Transverse colon (tissue), 4 donors: ENCODE results near the gene LSAMP. TPM values are rescaled to one million over a fixed set of nuclear protein-coding genes. Genes with fewer than 3 reads are reported as not detected.

ENCODE experiments used
- DNase-seq: peaks from one replicate; pipeline ENCODE4 v3.0.0-alpha.2; 2019
- H3K27ac ChIP-seq, 4 donors: fragments of 200-600 bp; sonication (generic); 2 replicates each; pipeline ENCODE4 v1.5.1; 2016 to 2018; ENCODE audit warnings: inconsistent platforms in 4 of 4
- H3K27me3 ChIP-seq: fragments of 200-600 bp; sonication (generic); 2 replicates; pipeline ENCODE4 v1.5.1; 2017; ENCODE audit warnings: inconsistent platforms
- H3K36me3 ChIP-seq, 4 donors: fragments of 200-600 bp; sonication (generic); 2 replicates each; pipeline ENCODE4 v1.5.1; 2017 to 2019; ENCODE audit warnings: inconsistent platforms in 4 of 4
- H3K4me1 ChIP-seq, 4 donors: fragments of 200-600 bp; sonication (generic); 2 replicates each; pipeline ENCODE4 v1.5.1; 2017 to 2020; ENCODE audit warnings: inconsistent platforms in 4 of 4
- H3K4me3 ChIP-seq, 4 donors: fragments of 200-600 bp; sonication (generic); 1 replicate in 1 of 4; 2 replicates in 3 of 4; pipeline versions ENCODE4 v1.5.1 to v1.6.1; 2017 to 2019; ENCODE audit warnings: inconsistent platforms in 4 of 4
- H3K9me3 ChIP-seq, 2 donors: fragments of 200-600 bp; sonication (generic); 2 replicates each; pipeline ENCODE4 v1.5.1; 2017 to 2019; ENCODE audit warnings: inconsistent platforms in 2 of 2
- CTCF ChIP-seq, 5 experiments: fragments of 200-600 bp in 3 of 5; fragments of 450-650 bp in 2 of 5; sonication (generic) in 3 of 5; IDR thresholded peaks; 1 replicate in 2 of 5; 2 replicates in 3 of 5; pipeline ENCODE4 v1.5.1; 2016 to 2017; ENCODE audit warnings: antibody characterized with exemption in 5 of 5, inconsistent platforms in 3 of 5, mild to moderate bottlenecking in 2 of 5, moderate library complexity in 1 of 5
- EP300 ChIP-seq: sonication (generic); formaldehyde crosslinking; IDR thresholded peaks from one replicate; pipeline ENCODE4 v1.6.1; 2017; ENCODE audit warnings: antibody characterized with exemption, low read depth
- POLR2A ChIP-seq: fragments of 450-650 bp; IDR thresholded peaks from one replicate; pipeline ENCODE4 v1.6.1; 2016; ENCODE audit warnings: antibody characterized with exemption, mild to moderate bottlenecking, moderate library complexity
- POLR2AphosphoS5 ChIP-seq, 3 donors: sonication (generic); formaldehyde crosslinking; IDR thresholded peaks; one replicate each; pipeline ENCODE4 v1.6.1; 2016; ENCODE audit warnings: antibody characterized with exemption in 3 of 3
- whole genome bisulfite sequencing, 2 donors: methylation state at CpG; one replicate each; pipeline ENCODE4 v1.1.5; 2018; ENCODE audit warnings: low coverage in 1 of 2; 5-methylcytosine and 5-hydroxymethylcytosine counted together
- in situ Hi-C, 4 donors: fragments of 200-750 bp; cut with MboI; loops; one replicate each; pipeline versions ENCODE4 v1.15.0 to v1.15.1; 2017; ENCODE audit warnings: low sequenced_read_pairs in 3 of 4, low pct_ligation_motif_present in 1 of 4, low pct_unique_long_range_greater_than_20kb in 1 of 4
- intact Hi-C: fragments of 100-400 bp; cut with DNase I; formaldehyde crosslinking; loops from one replicate; pipeline ENCODE4 v1.15.1; 2023; ENCODE audit warnings: low total_unique reads
- total RNA-seq, 4 donors: library from RNA; depleted of rRNA; stranded (reverse); fragments of >200 nt; gene quantifications; one replicate each; pipeline ENCODE4 v1.1.0, GENCODE V29; 2016

Gene LSAMP
- total RNA-seq, 4 donors from 2014 or later = 3.4 to 8.2 (median 5.4) TPM

GRCh38 chr3:116139641-116140040, 305.6 kb downstream of the LSAMP start:
- no peak for TF ChIP-seq EP300
- TF ChIP-seq POLR2AphosphoS5 (IDR thresholded peaks at IDR 0.05) = no peak
- no peak for TF ChIP-seq CTCF (IDR thresholded peaks at IDR 0.05)
- no peak for TF ChIP-seq POLR2A
- Histone ChIP-seq H3K27ac (peak overlapping the region in 1 of 4 donors; percentile 50), H3K4me3 (no peak overlapping the region), H3K9me3 (no peaks in the 10 kb centered on the region), H3K36me3 (no peaks in the 10 kb centered on the region), H3K4me1 (peaks cover 0 to 6% (median 2%) of the 10 kb centered on the region in 4 donors), H3K27me3 (no peaks in the 10 kb centered on the region)
- 60 to 100% methylated on average over 1 to 2 of the region's 2 CpGs for WGBS, 2 donors
- no peak for DNase-seq
- in situ Hi-C loops = loop anchor here in 3 of 4 donors (10.0 to 25.0 kb wide), 2 partner anchors 615 to 623 kb away; no protein-coding TSS in a partner anchor
- intact Hi-C loops = loop anchor here (5.0 kb wide), 1 partner anchor 308 kb away; the partner anchor contains the start of gene LSAMP

GRCh38 chr3:116135457-116136085, 309.7 kb downstream of the LSAMP start:
- Histone ChIP-seq H3K4me3 (no peak overlapping the region), H3K9me3 (no peaks in the 10 kb centered on the region), H3K36me3 (no peaks in the 10 kb centered on the region), H3K27me3 (no peaks in the 10 kb centered on the region), H3K4me1 (peaks cover 0 to 6% (median 2%) of the 10 kb centered on the region in 4 donors), H3K27ac (peak overlapping the region in 3 of 4 donors; percentile 31 to 50 (median 38))
- no peak for TF ChIP-seq POLR2A
- no peak for TF ChIP-seq CTCF (IDR thresholded peaks at IDR 0.05)
- peak; percentile 50 to 74 (median 69) for TF ChIP-seq POLR2AphosphoS5 (IDR thresholded peaks at IDR 0.05)
- TF ChIP-seq EP300 = no peak
- in situ Hi-C loops (loop anchor here in 2 of 4 donors (25.0 kb wide), 1 partner anchor 627 kb away; no protein-coding TSS in a partner anchor), intact Hi-C loops (no loop called here)
- peak; percentile 14 for DNase-seq
- WGBS, 2 donors = 59 to 79% methylated on average over 3 to 4 of the region's 4 CpGs

- TF ChIP-seq CTCF (IDR thresholded peaks at IDR 0.05) (no peak), POLR2A (no peak), POLR2AphosphoS5 (IDR thresholded peaks at IDR 0.05) (no peak), EP300 (no peak)
- Histone ChIP-seq H3K27me3 (no peaks in the 10 kb centered on the region), H3K9me3 (no peaks in the 10 kb centered on the region), H3K4me1 (no peaks in the 10 kb centered on the region), H3K27ac (no peak overlapping the region), H3K36me3 (no peaks in the 10 kb centered on the region), H3K4me3 (no peak overlapping the region)
- in situ Hi-C loops (loop anchor here in 2 of 4 donors (25.0 kb wide), 1 partner anchor 633 kb away; no protein-coding TSS in a partner anchor), intact Hi-C loops (no loop called here)
- WGBS, 2 donors = 63 to 72% methylated on average over 5 of the region's 5 CpGs
- no peak for DNase-seq
Measured at GRCh38 chr3:116129187-116129946, 315.9 kb downstream of the LSAMP start.

- in situ Hi-C loops = loop anchor here in 2 of 4 donors (25.0 kb wide), 1 partner anchor 635 kb away; no protein-coding TSS in a partner anchor
- intact Hi-C loops = no loop called here
- TF ChIP-seq CTCF (IDR thresholded peaks at IDR 0.05) = no peak
- no peak for TF ChIP-seq POLR2AphosphoS5 (IDR thresholded peaks at IDR 0.05)
- no peak for TF ChIP-seq POLR2A
- no peak for TF ChIP-seq EP300
- H3K27me3 ChIP-seq = no peaks in the 10 kb centered on the region
- H3K27ac ChIP-seq = no peak overlapping the region
- no peaks in the 10 kb centered on the region for H3K4me1 ChIP-seq
- no peaks in the 10 kb centered on the region for H3K9me3 ChIP-seq
- no peak for DNase-seq
- WGBS, 2 donors = 62 to 63% methylated on average over 2 of the region's 2 CpGs
- no peak overlapping the region for H3K4me3 ChIP-seq
- no peaks in the 10 kb centered on the region for H3K36me3 ChIP-seq
Measured at GRCh38 chr3:116127464-116127863, 317.8 kb downstream of the LSAMP start.
